Uterus (tissue), 4 donors: ENCODE data around the gene KLK15. TPM values are rescaled to one million over a fixed set of nuclear protein-coding genes. Genes with fewer than 3 reads are reported as not detected.

Experiments used
- DNase-seq, 2 donors: peaks; one replicate each; pipeline ENCODE4 v3.0.0-alpha.2; 2019 to 2020
- H3K27ac ChIP-seq, 2 donors: fragments of 200-600 bp; sonication (generic); 1 replicate in 1 of 2; 2 replicates in 1 of 2; pipeline ENCODE4 v1.5.1; 2016 to 2018
- H3K27me3 ChIP-seq, 2 donors: fragments of 200-600 bp; sonication (generic); one replicate each; pipeline ENCODE4 v1.5.1; 2018 to 2019; ENCODE audit warnings: control low read depth in 1 of 2
- H3K36me3 ChIP-seq, 2 donors: fragments of 200-600 bp; sonication (generic); one replicate each; pipeline ENCODE4 v1.5.1; 2019; ENCODE audit warnings: control low read depth in 1 of 2
- H3K4me1 ChIP-seq, 2 donors: fragments of 200-600 bp; sonication (generic); one replicate each; pipeline ENCODE4 v1.5.1; 2018 to 2019; ENCODE audit warnings: control low read depth in 1 of 2
- H3K4me3 ChIP-seq, 2 donors: fragments of 200-600 bp; sonication (generic); 1 replicate in 1 of 2; 2 replicates in 1 of 2; pipeline ENCODE4 v1.5.1; 2018 to 2019; ENCODE audit warnings: mild to moderate bottlenecking in 1 of 2
- H3K9me3 ChIP-seq, 2 donors: fragments of 200-600 bp; sonication (generic); one replicate each; pipeline ENCODE4 v1.5.1; 2019; ENCODE audit warnings: control low read depth in 1 of 2
- POLR2A ChIP-seq, 2 donors: fragments of 450-650 bp; IDR thresholded peaks; one replicate each; pipeline ENCODE4 v1.6.1; 2016; ENCODE audit warnings: antibody characterized with exemption in 2 of 2, mild to moderate bottlenecking in 1 of 2, moderate library complexity in 1 of 2
- intact Hi-C: fragments of 100-400 bp; cut with DNase I; formaldehyde crosslinking; loops from one replicate; pipeline ENCODE4 v1.15.1; 2023; ENCODE audit warnings: low total_unique reads
- total RNA-seq, 4 donors: library from RNA; depleted of rRNA in 3 of 4; stranded (reverse); fragments of >200 nt in 3 of 4; gene quantifications; one replicate each; pipeline versions ENCODE4 v1.1.0 to v1.2.4, GENCODE V29; 2014 to 2023
- TF ChIP-seq, protein P1 (sequence below), 4 experiments: fragments of 200-600 bp in 2 of 4; fragments of 450-650 bp in 2 of 4; sonication (generic) in 2 of 4; IDR thresholded peaks; one replicate each; pipeline ENCODE4 v1.5.1; 2016 to 2019; ENCODE audit warnings: antibody characterized with exemption in 4 of 4, mild to moderate bottlenecking in 2 of 4, moderate library complexity in 1 of 4
- donor health status: DM: yes; HTN: yes; CAD: no.

Gene KLK15
- total RNA-seq, 4 donors from 2014 or later = not detected

DNA sequence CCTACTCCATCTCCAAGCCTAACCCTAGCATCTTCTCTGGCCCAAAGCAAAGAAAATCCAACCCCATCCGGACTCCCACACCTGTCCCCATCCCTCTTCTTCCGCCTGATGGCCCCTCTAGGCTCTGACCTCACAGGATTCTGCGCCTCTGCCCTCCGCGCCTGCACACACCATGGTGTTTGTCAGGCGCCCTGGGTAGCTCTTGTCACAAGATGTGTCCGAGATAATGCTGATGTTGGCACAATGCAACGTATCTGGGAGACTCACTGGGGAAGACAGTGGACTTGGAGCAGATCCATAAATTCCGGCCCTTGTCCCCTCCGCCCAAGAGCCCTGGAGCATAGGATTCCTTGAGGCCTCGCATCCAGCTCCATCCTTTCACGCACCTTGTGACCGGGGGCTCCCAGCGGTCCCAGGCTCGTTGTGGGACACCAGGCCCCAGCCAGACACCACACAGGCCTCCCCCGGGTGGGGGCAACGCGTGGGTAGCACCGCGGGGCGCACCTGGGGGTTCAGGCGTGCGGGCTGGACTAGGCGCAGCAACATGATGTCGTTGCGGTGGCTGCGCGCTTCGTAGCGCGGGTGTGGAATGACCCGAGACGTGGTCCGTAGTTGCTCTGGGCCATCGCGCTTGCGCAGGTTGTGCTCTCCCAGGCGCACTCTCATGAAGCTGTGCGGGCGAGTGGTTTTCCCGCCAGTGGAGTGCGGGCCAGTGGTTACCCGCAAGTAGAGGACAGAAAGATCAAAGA lies 6.7 kb downstream of the KLK15 start:
- TF ChIP-seq, protein P1, sequence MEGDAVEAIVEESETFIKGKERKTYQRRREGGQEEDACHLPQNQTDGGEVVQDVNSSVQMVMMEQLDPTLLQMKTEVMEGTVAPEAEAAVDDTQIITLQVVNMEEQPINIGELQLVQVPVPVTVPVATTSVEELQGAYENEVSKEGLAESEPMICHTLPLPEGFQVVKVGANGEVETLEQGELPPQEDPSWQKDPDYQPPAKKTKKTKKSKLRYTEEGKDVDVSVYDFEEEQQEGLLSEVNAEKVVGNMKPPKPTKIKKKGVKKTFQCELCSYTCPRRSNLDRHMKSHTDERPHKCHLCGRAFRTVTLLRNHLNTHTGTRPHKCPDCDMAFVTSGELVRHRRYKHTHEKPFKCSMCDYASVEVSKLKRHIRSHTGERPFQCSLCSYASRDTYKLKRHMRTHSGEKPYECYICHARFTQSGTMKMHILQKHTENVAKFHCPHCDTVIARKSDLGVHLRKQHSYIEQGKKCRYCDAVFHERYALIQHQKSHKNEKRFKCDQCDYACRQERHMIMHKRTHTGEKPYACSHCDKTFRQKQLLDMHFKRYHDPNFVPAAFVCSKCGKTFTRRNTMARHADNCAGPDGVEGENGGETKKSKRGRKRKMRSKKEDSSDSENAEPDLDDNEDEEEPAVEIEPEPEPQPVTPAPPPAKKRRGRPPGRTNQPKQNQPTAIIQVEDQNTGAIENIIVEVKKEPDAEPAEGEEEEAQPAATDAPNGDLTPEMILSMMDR (IDR thresholded peaks at IDR 0.05) = no peak
- no peak for TF ChIP-seq POLR2A (IDR thresholded peaks at IDR 0.05)
- no peaks in the 10 kb centered on the region for H3K9me3 ChIP-seq
- no peak overlapping the region for H3K4me3 ChIP-seq
- DNase-seq = no peak
- H3K27ac ChIP-seq = no peak overlapping the region
- intact Hi-C loops = no loop called here
- no peaks in the 10 kb centered on the region for H3K36me3 ChIP-seq
- peaks cover 0 to 5% of the 10 kb centered on the region in 2 donors for H3K27me3 ChIP-seq
- H3K4me1 ChIP-seq = no peaks in the 10 kb centered on the region

DNA sequence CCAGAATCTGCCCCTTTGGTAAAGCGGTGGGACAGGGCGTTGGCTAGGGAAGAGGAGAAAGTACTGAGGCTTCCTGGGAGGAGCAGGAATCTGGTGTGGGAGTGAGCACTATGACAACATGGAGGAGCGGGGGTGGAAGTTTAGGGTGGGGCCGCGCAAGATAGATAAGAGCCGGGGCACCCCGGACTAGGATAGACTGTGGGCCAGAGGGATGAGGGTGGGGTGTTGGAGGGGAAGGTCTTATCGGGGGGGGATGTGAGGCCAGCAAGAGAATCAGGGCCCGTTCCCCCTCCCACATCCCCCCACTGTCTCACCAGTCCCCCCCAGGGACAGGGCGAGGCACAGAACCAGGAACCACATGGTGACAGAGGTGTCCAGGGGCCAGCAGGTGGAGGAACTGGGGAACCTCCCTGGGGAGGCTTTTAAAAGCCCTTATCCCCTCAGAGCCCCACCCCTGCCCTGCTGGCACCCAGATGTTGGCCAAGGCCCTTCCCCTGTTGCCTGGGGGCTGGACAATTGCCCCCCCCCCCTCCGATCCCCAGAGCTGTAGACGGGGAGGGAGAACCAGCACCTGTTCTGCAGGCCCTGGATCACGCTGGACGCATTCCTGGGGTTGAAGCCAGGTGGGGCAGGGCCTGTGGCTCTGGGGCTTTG lies 9.9 kb downstream of the KLK15 start, which contains the start of gene KLK1:
KLK1 (minus strand) TSS at position 399 of the 654 bp plus-strand sequence; CDS start at position 360, 39 bp downstream.
- no peak for DNase-seq
- peaks cover 0 to 14% of the 10 kb centered on the region in 2 donors for H3K27me3 ChIP-seq
- no peaks in the 10 kb centered on the region for H3K4me1 ChIP-seq
- H3K9me3 ChIP-seq = no peaks in the 10 kb centered on the region
- H3K4me3 ChIP-seq = no peak within 1 kb of the TSS
- intact Hi-C loops = no loop called here
- no peak for TF ChIP-seq POLR2A (IDR thresholded peaks at IDR 0.05)
- TF ChIP-seq, protein P1 (IDR thresholded peaks at IDR 0.05) = no peak
- no peak within 1 kb of the TSS for H3K27ac ChIP-seq
- no peaks in the 10 kb centered on the region for H3K36me3 ChIP-seq

DNA sequence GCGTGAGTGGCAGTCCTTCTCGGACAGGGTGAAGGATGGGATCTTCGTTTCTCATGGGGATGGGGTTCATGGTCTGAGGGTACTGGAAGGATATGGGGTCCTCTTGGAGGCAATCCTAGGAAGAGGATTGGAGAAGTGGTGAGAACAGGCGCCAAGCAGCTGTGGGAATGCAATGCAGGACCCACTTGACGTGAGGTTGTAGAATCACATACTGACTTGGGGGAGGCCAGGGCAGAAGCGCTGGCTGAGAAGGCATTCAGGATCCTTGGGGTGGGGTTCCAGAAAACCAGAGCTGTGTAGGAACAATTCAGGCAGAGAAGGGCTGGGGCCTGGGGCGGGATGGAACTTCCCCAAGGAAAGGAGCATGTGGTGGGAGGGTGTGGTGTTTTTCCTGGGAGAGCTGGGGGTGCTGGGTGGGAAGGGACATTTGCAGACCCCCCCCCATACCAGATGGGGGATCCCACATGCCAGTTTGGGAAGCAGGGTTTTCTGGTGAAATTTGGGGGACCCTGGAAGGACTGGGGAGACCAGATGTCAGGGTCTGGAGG lies 10.6 kb downstream of the KLK15 start:
- H3K4me1 ChIP-seq = no peaks in the 10 kb centered on the region
- DNase-seq = no peak
- intact Hi-C loops = no loop called here
- no peaks in the 10 kb centered on the region for H3K36me3 ChIP-seq
- peaks cover 0 to 21% of the 10 kb centered on the region in 2 donors for H3K27me3 ChIP-seq
- TF ChIP-seq, protein P1 (IDR thresholded peaks at IDR 0.05) = no peak
- TF ChIP-seq POLR2A (IDR thresholded peaks at IDR 0.05) = no peak
- H3K27ac ChIP-seq = no peak overlapping the region
- no peaks in the 10 kb centered on the region for H3K9me3 ChIP-seq
- no peak overlapping the region for H3K4me3 ChIP-seq

DNA sequence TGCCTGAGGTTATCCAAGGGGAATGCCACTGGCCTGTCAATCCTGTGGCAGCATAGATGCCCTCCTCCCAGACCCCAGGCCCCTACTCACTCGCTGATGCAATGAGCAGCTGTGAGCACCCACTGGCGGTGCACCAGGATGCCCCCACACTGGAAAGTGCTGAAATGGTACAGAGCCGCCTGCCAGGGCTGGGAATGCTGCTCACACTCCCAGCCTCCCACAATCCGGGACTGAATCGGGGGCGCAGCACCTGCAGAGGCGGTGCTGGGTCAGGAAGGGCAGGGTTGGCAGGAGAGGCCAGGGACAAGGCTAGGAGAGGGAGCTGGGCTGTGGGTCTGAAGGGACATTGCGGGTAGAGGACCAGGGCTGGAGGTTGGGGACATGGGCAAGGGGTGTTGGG lies 11.8 kb downstream of the KLK15 start:
- H3K36me3 ChIP-seq = no peaks in the 10 kb centered on the region
- intact Hi-C loops = no loop called here
- no peaks in the 10 kb centered on the region for H3K4me1 ChIP-seq
- H3K9me3 ChIP-seq = no peaks in the 10 kb centered on the region
- H3K4me3 ChIP-seq = no peak overlapping the region
- TF ChIP-seq, protein P1 (IDR thresholded peaks at IDR 0.05) = no peak
- no peak for TF ChIP-seq POLR2A (IDR thresholded peaks at IDR 0.05)
- no peak overlapping the region for H3K27ac ChIP-seq
- peaks cover 0 to 25% of the 10 kb centered on the region in 2 donors for H3K27me3 ChIP-seq
- no peak for DNase-seq

DNA sequence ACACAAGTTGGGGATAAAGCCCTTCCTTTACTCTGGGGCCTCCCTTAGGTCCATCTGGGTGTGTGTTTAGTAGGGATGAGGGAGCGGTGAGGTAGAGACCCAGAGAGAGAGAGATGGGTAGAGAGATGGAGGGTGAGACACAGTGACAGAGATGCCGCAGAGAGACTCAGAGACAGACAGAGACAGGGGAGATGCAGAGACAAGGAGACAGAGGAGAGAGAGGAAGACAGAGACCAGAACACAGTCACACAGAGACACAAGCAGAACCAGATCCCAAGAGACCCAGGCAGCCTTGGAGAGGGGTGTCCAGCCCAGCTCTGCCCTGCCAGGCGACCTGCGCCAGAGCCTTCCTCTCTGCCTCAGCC lies 12.1 kb downstream of the KLK15 start:
- Histone ChIP-seq H3K4me3 (no peak overlapping the region), H3K27me3 (peaks cover 0 to 25% of the 10 kb centered on the region in 2 donors), H3K27ac (no peak overlapping the region), H3K36me3 (no peaks in the 10 kb centered on the region), H3K4me1 (no peaks in the 10 kb centered on the region), H3K9me3 (no peaks in the 10 kb centered on the region)
- intact Hi-C loops = no loop called here
- no peak for DNase-seq
- TF ChIP-seq POLR2A (IDR thresholded peaks at IDR 0.05) = no peak
- TF ChIP-seq, protein P1 (IDR thresholded peaks at IDR 0.05) = no peak
